ENCODE data around the gene ZNF462. TPM values are rescaled to one million over a fixed set of nuclear protein-coding genes. Genes with fewer than 3 reads are reported as not detected.
"Not testable (repeated sequence)": the region's sequence is repeated elsewhere in the genome, so short reads cannot be mapped to it uniquely, and the experiment has no call there.

The ZNF462 gene
- total RNA-seq, 2 experiments from 2014 or later: 0.61 to 0.64 TPM

- intact Hi-C loops (cut with micrococcal nuclease); H3K27me3 Mint-ChIP-seq; DNase-seq; H3K9me3 Mint-ChIP-seq; H3K4me3 Mint-ChIP-seq; H3K4me1 Mint-ChIP-seq (ENCODE audit: low read depth); H3K27ac Mint-ChIP-seq; CTCF ChIA-PET; POLR2A ChIA-PET; H3K36me3 Mint-ChIP-seq: not testable (repeated sequence)
Measured at GRCh38 chr9:106989904-106990303, 126.9 kb downstream of the ZNF462 start.

GRCh38 chr9:106992186-106992585 lies 129.2 kb downstream of the ZNF462 start:
- H3K9me3 Mint-ChIP-seq: peaks cover 11% of the 10 kb centered on the region
- intact Hi-C loops (cut with micrococcal nuclease): no loop called here
- H3K4me3 Mint-ChIP-seq: no peak overlapping the region
- H3K4me1 Mint-ChIP-seq (ENCODE audit: low read depth): no peaks in the 10 kb centered on the region
- no peak overlapping the region for H3K27ac Mint-ChIP-seq
- no peak for DNase-seq
- no peaks in the 10 kb centered on the region for H3K36me3 Mint-ChIP-seq
- H3K27me3 Mint-ChIP-seq: no peaks in the 10 kb centered on the region
- CTCF ChIA-PET: no interaction called here
- POLR2A ChIA-PET: no interaction called here

GRCh38 chr9:106993603-106994002 lies 130.6 kb downstream of the ZNF462 start:
- H3K36me3 Mint-ChIP-seq: no peaks in the 10 kb centered on the region
- intact Hi-C loops (cut with micrococcal nuclease): no loop called here
- no peak overlapping the region for H3K27ac Mint-ChIP-seq
- H3K27me3 Mint-ChIP-seq: no peaks in the 10 kb centered on the region
- peaks cover 11% of the 10 kb centered on the region for H3K9me3 Mint-ChIP-seq
- H3K4me3 Mint-ChIP-seq: no peak overlapping the region
- H3K4me1 Mint-ChIP-seq (ENCODE audit: low read depth): no peaks in the 10 kb centered on the region
- ChIA-PET CTCF (no interaction called here), POLR2A (no interaction called here)
- no peak for DNase-seq

- no peaks in the 10 kb centered on the region for H3K27me3 Mint-ChIP-seq
- POLR2A ChIA-PET: no interaction called here
- DNase-seq: no peak
- H3K36me3 Mint-ChIP-seq: no peaks in the 10 kb centered on the region
- no peak overlapping the region for H3K4me3 Mint-ChIP-seq
- intact Hi-C loops (cut with micrococcal nuclease): no loop called here
- H3K4me1 Mint-ChIP-seq (ENCODE audit: low read depth): no peaks in the 10 kb centered on the region
- no peak overlapping the region for H3K27ac Mint-ChIP-seq
- peaks cover 11% of the 10 kb centered on the region for H3K9me3 Mint-ChIP-seq
- CTCF ChIA-PET: no interaction called here
Measured at GRCh38 chr9:106994463-106994862, 131.5 kb downstream of the ZNF462 start.

- CTCF ChIA-PET: no interaction called here
- Mint-ChIP-seq H3K27ac (no peak overlapping the region), H3K36me3 (no peaks in the 10 kb centered on the region), H3K27me3 (no peaks in the 10 kb centered on the region), H3K4me1 (ENCODE audit: low read depth) (no peaks in the 10 kb centered on the region), H3K9me3 (peaks cover 6% of the 10 kb centered on the region), H3K4me3 (no peak overlapping the region)
- intact Hi-C loops (cut with micrococcal nuclease): no loop called here
- DNase-seq: no peak
- POLR2A ChIA-PET: no interaction called here
Measured at GRCh38 chr9:107000218-107000617, 137.3 kb downstream of the ZNF462 start.

- intact Hi-C loops (cut with micrococcal nuclease): no loop called here
- DNase-seq: no peak
- ChIA-PET POLR2A (no interaction called here), CTCF (no interaction called here)
- H3K4me1 Mint-ChIP-seq (ENCODE audit: low read depth): no peaks in the 10 kb centered on the region
- H3K36me3 Mint-ChIP-seq: no peaks in the 10 kb centered on the region
- no peak overlapping the region for H3K4me3 Mint-ChIP-seq
- no peaks in the 10 kb centered on the region for H3K27me3 Mint-ChIP-seq
- H3K9me3 Mint-ChIP-seq: no peaks in the 10 kb centered on the region
- H3K27ac Mint-ChIP-seq: no peak overlapping the region
Measured at GRCh38 chr9:107005201-107005600, 142.2 kb downstream of the ZNF462 start.

GRCh38 chr9:107007402-107007801 lies 144.4 kb downstream of the ZNF462 start:
- intact Hi-C loops (cut with micrococcal nuclease): no loop called here
- Mint-ChIP-seq H3K27ac (no peak overlapping the region), H3K4me1 (ENCODE audit: low read depth) (no peaks in the 10 kb centered on the region), H3K36me3 (no peaks in the 10 kb centered on the region), H3K9me3 (peaks cover 6% of the 10 kb centered on the region), H3K4me3 (no peak overlapping the region), H3K27me3 (no peaks in the 10 kb centered on the region)
- DNase-seq: no peak
- CTCF ChIA-PET: no interaction called here
- POLR2A ChIA-PET: no interaction called here

- H3K9me3 Mint-ChIP-seq: peaks cover 6% of the 10 kb centered on the region
- no peak overlapping the region for H3K4me3 Mint-ChIP-seq
- no peaks in the 10 kb centered on the region for H3K4me1 Mint-ChIP-seq (ENCODE audit: low read depth)
- ChIA-PET POLR2A (no interaction called here), CTCF (no interaction called here)
- H3K36me3 Mint-ChIP-seq: no peaks in the 10 kb centered on the region
- intact Hi-C loops (cut with micrococcal nuclease): no loop called here
- no peak overlapping the region for H3K27ac Mint-ChIP-seq
- no peaks in the 10 kb centered on the region for H3K27me3 Mint-ChIP-seq
- DNase-seq: no peak
Measured at GRCh38 chr9:107008011-107008410, 145.0 kb downstream of the ZNF462 start.

GRCh38 chr9:107008447-107008846 lies 145.5 kb downstream of the ZNF462 start:
- H3K27me3 Mint-ChIP-seq: no peaks in the 10 kb centered on the region
- ChIA-PET POLR2A (no interaction called here), CTCF (no interaction called here)
- no peaks in the 10 kb centered on the region for H3K4me1 Mint-ChIP-seq (ENCODE audit: low read depth)
- peaks cover 6% of the 10 kb centered on the region for H3K9me3 Mint-ChIP-seq
- intact Hi-C loops (cut with micrococcal nuclease): no loop called here
- no peak for DNase-seq
- no peak overlapping the region for H3K4me3 Mint-ChIP-seq
- no peak overlapping the region for H3K27ac Mint-ChIP-seq
- H3K36me3 Mint-ChIP-seq: no peaks in the 10 kb centered on the region

- peaks cover 2% of the 10 kb centered on the region for H3K9me3 Mint-ChIP-seq
- ChIA-PET POLR2A (no interaction called here), CTCF (no interaction called here)
- DNase-seq: no peak
- no peaks in the 10 kb centered on the region for H3K4me1 Mint-ChIP-seq (ENCODE audit: low read depth)
- H3K27me3 Mint-ChIP-seq: no peaks in the 10 kb centered on the region
- no peak overlapping the region for H3K4me3 Mint-ChIP-seq
- intact Hi-C loops (cut with micrococcal nuclease): no loop called here
- no peaks in the 10 kb centered on the region for H3K36me3 Mint-ChIP-seq
- no peak overlapping the region for H3K27ac Mint-ChIP-seq
Measured at GRCh38 chr9:107016383-107016782, 153.4 kb downstream of the ZNF462 start.

- Mint-ChIP-seq H3K9me3 (no peaks in the 10 kb centered on the region), H3K27me3 (no peaks in the 10 kb centered on the region), H3K36me3 (no peaks in the 10 kb centered on the region), H3K4me3 (no peak overlapping the region), H3K27ac (no peak overlapping the region), H3K4me1 (ENCODE audit: low read depth) (no peaks in the 10 kb centered on the region)
- POLR2A ChIA-PET: interaction anchor here (0.7 kb wide), 1 partner anchor 525 kb away, joined by 3 read pairs; no protein-coding TSS in a partner anchor
- intact Hi-C loops (cut with micrococcal nuclease): no loop called here
- CTCF ChIA-PET: no interaction called here
- no peak for DNase-seq
Measured at GRCh38 chr9:107018861-107019545, 156.0 kb downstream of the ZNF462 start.

- no peaks in the 10 kb centered on the region for H3K27me3 Mint-ChIP-seq
- no peaks in the 10 kb centered on the region for H3K9me3 Mint-ChIP-seq
- DNase-seq: no peak
- POLR2A ChIA-PET: no interaction called here
- CTCF ChIA-PET: no interaction called here
- no peak overlapping the region for H3K27ac Mint-ChIP-seq
- H3K4me3 Mint-ChIP-seq: no peak overlapping the region
- intact Hi-C loops (cut with micrococcal nuclease): no loop called here
- H3K36me3 Mint-ChIP-seq: no peaks in the 10 kb centered on the region
- H3K4me1 Mint-ChIP-seq (ENCODE audit: low read depth): peaks cover 3% of the 10 kb centered on the region
Measured at GRCh38 chr9:107020040-107020530, 157.1 kb downstream of the ZNF462 start.

- no peak overlapping the region for H3K4me3 Mint-ChIP-seq
- DNase-seq: no peak
Measured at GRCh38 chr9:107024193-107024592, 161.2 kb downstream of the ZNF462 start.

More at GRCh38 chr9:107024193-107024592, 161.2 kb downstream of the ZNF462 start:
- intact Hi-C loops (cut with micrococcal nuclease): no loop called here
- Mint-ChIP-seq H3K27me3 (no peaks in the 10 kb centered on the region), H3K9me3 (no peaks in the 10 kb centered on the region), H3K4me1 (ENCODE audit: low read depth) (peaks cover 3% of the 10 kb centered on the region), H3K27ac (no peak overlapping the region), H3K36me3 (no peaks in the 10 kb centered on the region)
- CTCF ChIA-PET: no interaction called here
- POLR2A ChIA-PET: no interaction called here

Data from activated CD4-positive, alpha-beta memory T cell treated with anti-CD3 and anti-CD28 coated beads for 36 hours (primary cell).